K562 (cell line): ENCODE measurements around the gene SH3PXD2B. TPM values are rescaled to one million over a fixed set of nuclear protein-coding genes. Genes with fewer than 3 reads are reported as not detected.

Source experiments
- ATAC-seq: fragments of 200-7000 bp; cut with Tn5 transposase; 3 replicates; pipeline ENCODE4 v1.9.1; 2020; ENCODE audit warnings: moderate library complexity
- BruUV-seq: library from RNA; stranded (reverse); fragments of 400-500 nt; replicated peaks from 2 replicates; lab custom pipeline; 2021; lab: Mats Ljungman, UMichigan
- CTCF ChIA-PET: fragments of 300-600 bp; formaldehyde crosslinking; extraction: SDS; loops from one replicate; lab custom pipeline; 2021; ENCODE audit warnings: low intra/inter-chr PET ratio; lab: Yijun Ruan, JAX
- POLR2A ChIA-PET: fragments of 300-600, 350-650 bp; sonication (Branson Sonifier 250); formaldehyde crosslinking; extraction: SDS; loops from one replicate; lab custom pipeline; 2021; ENCODE audit warnings: antibody characterized with exemption, inconsistent platforms; lab: Yijun Ruan, JAX
- DNase-seq, 4 experiments: peaks; one replicate each; pipeline versions ENCODE4 v3.0.0 to v3.0.0-alpha.2; 2011 to 2018; ENCODE audit warnings: low spot score in 3 of 4, mixed read lengths in 3 of 4; ENCODE audit errors: extremely low read depth in 1 of 4
- FAIRE-seq: peaks from 2 replicates; lab custom pipeline; 2011; peaks lifted over from hg19 to GRCh38; lab: Jason Lieb, UNC
- H2AFZ ChIP-seq: 2 replicates; pipeline ENCODE4 v1.6.0; 2011; ENCODE audit warnings: low read depth, low read length, control low read depth, inconsistent platforms
- H3K27ac ChIP-seq: fragments of 200-600 bp; 3 replicates; pipeline ENCODE4 v1.8.0; 2011; ENCODE audit warnings: low read depth, mild to moderate bottlenecking, control low read depth, inconsistent platforms, low read length, moderate library complexity, mixed read lengths; ENCODE audit errors: extremely low read depth
- H3K27me3 ChIP-seq, 2 experiments: fragments of 300-600 bp in 1 of 2; 2 replicates in 1 of 2; 3 replicates in 1 of 2; pipeline versions ENCODE4 v1.6.0 to v1.8.0; 2011; ENCODE audit warnings: inconsistent platforms in 2 of 2, low read length in 2 of 2, mild to moderate bottlenecking in 1 of 2, mixed read lengths in 1 of 2, moderate library complexity in 1 of 2; ENCODE audit not compliant: control insufficient read depth in 2 of 2, insufficient read depth in 2 of 2
- H3K36me3 ChIP-seq: fragments of 300-600 bp; 3 replicates; pipeline ENCODE4 v1.8.0; 2011; ENCODE audit warnings: mild to moderate bottlenecking, low read length, inconsistent platforms; ENCODE audit not compliant: control insufficient read depth, insufficient read depth
- H3K4me1 ChIP-seq, 2 experiments: fragments of 200-600 bp in 1 of 2; replicated peaks in 1 of 2; 2 replicates in 1 of 2; 3 replicates in 1 of 2; pipeline versions ENCODE4 v1.5.1 to v1.8.0; 2011; ENCODE audit warnings: inconsistent platforms in 2 of 2, low read length in 2 of 2, mild to moderate bottlenecking in 1 of 2, mixed read lengths in 1 of 2, moderate library complexity in 1 of 2; ENCODE audit not compliant: control insufficient read depth in 2 of 2, insufficient read depth in 2 of 2
- H3K4me2 ChIP-seq: 2 replicates; pipeline ENCODE4 v1.6.1; 2011; ENCODE audit warnings: low read length, control low read depth, inconsistent platforms, mixed read lengths; ENCODE audit not compliant: insufficient read depth
- H3K4me3 ChIP-seq: fragments of 200-600 bp; sonication (generic), shearing (Covaris generic); 2 replicates; pipeline ENCODE4 v1.5.1; 2016; ENCODE audit warnings: control low read depth, inconsistent platforms
- H3K79me2 ChIP-seq: fragments of 200-600 bp; 3 replicates; pipeline ENCODE4 v1.8.0; 2011; ENCODE audit warnings: low read length, inconsistent platforms; ENCODE audit not compliant: control insufficient read depth, insufficient read depth
- H3K9ac ChIP-seq, 2 experiments: 2 replicates each; pipeline versions ENCODE4 v1.6.0 to v1.6.1; 2011; ENCODE audit warnings: low read depth in 2 of 2, low read length in 2 of 2, control low read depth in 1 of 2, inconsistent platforms in 1 of 2, mild to moderate bottlenecking in 1 of 2, mixed read lengths in 1 of 2; ENCODE audit not compliant: insufficient read depth in 1 of 2
- H3K9me1 ChIP-seq: one replicate; pipeline ENCODE4 v1.6.0; 2011; ENCODE audit warnings: inconsistent platforms, mild to moderate bottlenecking, low read length, moderate library complexity; ENCODE audit not compliant: control insufficient read depth, insufficient read depth
- H3K9me3 ChIP-seq: replicated peaks from 2 replicates; pipeline ENCODE4 v1.5.1; 2011; ENCODE audit warnings: low read depth, low read length, inconsistent platforms; ENCODE audit not compliant: control insufficient read depth, insufficient read depth
- H4K20me1 ChIP-seq: replicated peaks from 2 replicates; pipeline ENCODE4 v1.6.1; 2011; ENCODE audit warnings: low read length, inconsistent platforms, mixed read lengths; ENCODE audit not compliant: control insufficient read depth, insufficient read depth
- HDAC1 ChIP-seq, 2 experiments: fragments of 450-650 bp; IDR thresholded peaks; 2 replicates each; pipeline ENCODE4 v1.6.1; 2016 to 2017; ENCODE audit warnings: inconsistent platforms in 1 of 2, mild to moderate bottlenecking in 1 of 2, moderate library complexity in 1 of 2
- HNRNPUL1 ChIP-seq: fragments of 200-400 bp; formaldehyde crosslinking; IDR thresholded peaks from 2 replicates; pipeline ENCODE4 v1.6.1; 2017; ENCODE audit warnings: low read length
- NFE2L1 ChIP-seq: fragments of 450-650 bp; IDR thresholded peaks from 2 replicates; pipeline ENCODE4 v1.6.1; 2016; ENCODE audit warnings: missing genetic modification characterization, low read depth, mild to moderate bottlenecking, missing compliant biosample characterization, moderate library complexity, borderline replicate concordance
- NFXL1 ChIP-seq: fragments of 450-650 bp; formaldehyde crosslinking; IDR thresholded peaks from 2 replicates; pipeline ENCODE4 v1.4.0; 2021; ENCODE audit warnings: mild to moderate bottlenecking
- RFX1 ChIP-seq: fragments of 450-650 bp; IDR thresholded peaks from 2 replicates; pipeline ENCODE4 v1.6.1; 2016; ENCODE audit warnings: mild to moderate bottlenecking, moderate library complexity
- SFPQ ChIP-seq: fragments of 200-400 bp; formaldehyde crosslinking; IDR thresholded peaks from 2 replicates; pipeline ENCODE4 v1.6.1; 2017; ENCODE audit warnings: mild to moderate bottlenecking, low read depth, low read length, moderate library complexity
- SP2 ChIP-seq: IDR thresholded peaks from 2 replicates; pipeline ENCODE4 v1.6.1; 2011; ENCODE audit warnings: mild to moderate bottlenecking, low read depth, low read length, moderate library complexity; ENCODE audit not compliant: poor library complexity, severe bottlenecking; ENCODE audit errors: extremely low read depth
- SRSF3 ChIP-seq: fragments of 200-400 bp; formaldehyde crosslinking; IDR thresholded peaks from 2 replicates; pipeline ENCODE4 v1.6.1; 2016; ENCODE audit warnings: mild to moderate bottlenecking, low read length, moderate library complexity; ENCODE audit not compliant: insufficient read depth
- TAF15 ChIP-seq: fragments of 200-400 bp; formaldehyde crosslinking; IDR thresholded peaks from 2 replicates; pipeline ENCODE4 v1.6.1; 2017; ENCODE audit warnings: mild to moderate bottlenecking, low read depth, low read length, moderate library complexity
- TEAD1 ChIP-seq, 2 experiments: fragments of 450-650 bp in 1 of 2; sonication (generic) in 1 of 2; formaldehyde crosslinking; IDR thresholded peaks; 2 replicates each; pipeline versions ENCODE4 v1.4.0 to v1.8.0; 2020 to 2022; ENCODE audit warnings: mild to moderate bottlenecking in 2 of 2, missing genetic modification reagents in 1 of 2
- TOE1 ChIP-seq, 2 experiments: fragments of 450-650 bp in 1 of 2; sonication (generic) in 1 of 2; formaldehyde crosslinking in 1 of 2; IDR thresholded peaks; 2 replicates each; pipeline versions ENCODE4 v1.7.1 to v1.8.0; 2016 to 2022; ENCODE audit warnings: borderline replicate concordance in 2 of 2, mild to moderate bottlenecking in 2 of 2, antibody characterized with exemption in 1 of 2, inconsistent platforms in 1 of 2, low read depth in 1 of 2, missing genetic modification reagents in 1 of 2, moderate library complexity in 1 of 2
- ZMIZ1 ChIP-seq, 2 experiments: fragments of 150-350 bp in 1 of 2; IDR thresholded peaks; 2 replicates each; pipeline ENCODE4 v1.6.1; 2012 to 2016; ENCODE audit warnings: low read depth in 2 of 2, low read length in 2 of 2, mild to moderate bottlenecking in 1 of 2, moderate library complexity in 1 of 2
- WGBS: fragments of 100-300 bp; shearing (Covaris generic); methylation state at CpG from one replicate; pipeline ENCODE4 v1.1.6; 2016; ENCODE audit warnings: low coverage, mixed read lengths; ENCODE audit not compliant: insufficient coverage; ENCODE audit errors: missing lambda C conversion rate; 5-methylcytosine and 5-hydroxymethylcytosine counted together
- in situ Hi-C: fragments of 300-500 bp; cut with MboI; formaldehyde crosslinking; loops from 4 replicates; pipeline ENCODE4 v1.15.0; 2018; ENCODE audit warnings: inconsistent platforms, mixed read lengths
- intact Hi-C: fragments of 100-400 bp; cut with micrococcal nuclease; formaldehyde crosslinking; loops from 2 replicates; pipeline ENCODE4 v1.14.2; 2022
- polyA plus RNA-seq, 8 experiments: library from polyadenylated mRNA; depleted of rRNA in 4 of 8; stranded (reverse) in 5 of 8; unstranded in 3 of 8; fragments of >200 nt; fragmentation: Nextera tagmentation in 2 of 8; fragmentation: Illumina TruSeq in 1 of 8; extraction: Ambion mirVana in 2 of 8; extraction: Trizol in 1 of 8; gene quantifications; 2 replicates each; pipeline versions ENCODE4 v1.2.1 to v1.2.3, GENCODE V29; 2011 to 2014; ENCODE audit warnings: inconsistent platforms in 1 of 8, missing spikeins in 1 of 8
- total RNA-seq, 7 experiments: library from RNA; depleted of rRNA in 6 of 7; stranded (reverse); fragments of >200 nt in 6 of 7; fragmentation: Illumina TruSeq in 2 of 7; extraction: Trizol in 2 of 7; gene quantifications; 2 replicates each; pipeline versions ENCODE4 v1.2.1 to v1.2.3, GENCODE V29; 2011 to 2021; ENCODE audit warnings: low replicate concordance in 1 of 7

The SH3PXD2B gene
- total and polyA plus RNA-seq, 9 of the 15 experiments (the other 6 are each of a cell fraction or from before 2014, with no cell fraction given) = 0.04 to 0.66 (median 0.19) TPM

GRCh38 chr5:172339264-172340180, 114.8 kb downstream of the SH3PXD2B start (continued):
- TF ChIP-seq ZMIZ1 (IDR thresholded peaks at IDR 0.05; ENCODE audit: low read depth in 2 of 2, low read length in 2 of 2) = no peak

GRCh38 chr5:172336676-172337285, 117.5 kb downstream of the SH3PXD2B start:
- 0% methylated on average over 6 of the region's 9 CpGs for WGBS
- BruUV-seq = no TSS peak
- TF ChIP-seq TEAD1 (CRISPR knock-in tag; IDR thresholded peaks at IDR 0.05) = no peak
- no peak for TF ChIP-seq HDAC1 (IDR thresholded peaks at IDR 0.05)
- no peak for TF ChIP-seq HNRNPUL1
- no peak for TF ChIP-seq NFE2L1 (tag)
- no peak for TF ChIP-seq TOE1 (IDR thresholded peaks at IDR 0.05; ENCODE audit: borderline replicate concordance)
- no peak for TF ChIP-seq TOE1 (CRISPR knock-in tag; IDR thresholded peaks at IDR 0.05; ENCODE audit: borderline replicate concordance, low read depth)
- TF ChIP-seq SFPQ = no peak
- TF ChIP-seq RFX1 = no peak
- TF ChIP-seq NFXL1 (CRISPR knock-in tag) = no peak
- TF ChIP-seq SP2 = no peak
- no peak for TF ChIP-seq SRSF3
- TF ChIP-seq TAF15 = no peak

More at GRCh38 chr5:172336676-172337285, 117.5 kb downstream of the SH3PXD2B start:
- no peaks in the 10 kb centered on the region; a peak in 1 of 5 replicates for H3K4me1 ChIP-seq
- CTCF ChIA-PET = no interaction called here
- in situ Hi-C loops = no loop called here
- H3K9me1 ChIP-seq = no peaks in the 10 kb centered on the region
- DNase-seq = no peak
- no peak overlapping the region for H2AFZ ChIP-seq
- no peaks in the 10 kb centered on the region for H3K36me3 ChIP-seq
- no peak overlapping the region for H3K27ac ChIP-seq
- no peak for FAIRE-seq
- H4K20me1 ChIP-seq = no peaks in the 10 kb centered on the region
- no peaks in the 10 kb centered on the region for H3K9me3 ChIP-seq
- intact Hi-C loops = no loop called here
- no peak for ATAC-seq
- POLR2A ChIA-PET = no interaction called here
- no peak overlapping the region for H3K9ac ChIP-seq
- H3K4me3 ChIP-seq = no peak overlapping the region
- peaks cover 19 to 87% of the 10 kb centered on the region in 2 experiments; a peak in 3 of 5 replicates for H3K27me3 ChIP-seq
- no peak overlapping the region for H3K4me2 ChIP-seq
- no peaks in the 10 kb centered on the region for H3K79me2 ChIP-seq
